AG04450 (cell line): ENCODE results near the gene ISG20L2. TPM values are rescaled to one million over a fixed set of nuclear protein-coding genes. Genes with fewer than 3 reads are reported as not detected.

ENCODE experiments used
- CTCF ChIA-PET: fragments of 300-600, 350-600 bp; formaldehyde crosslinking; extraction: SDS; loops from one replicate; lab custom pipeline; 2022; ENCODE audit warnings: antibody characterized with exemption, inconsistent platforms; lab: Charles Lee
- POLR2A ChIA-PET: fragments of 350-600 bp; formaldehyde crosslinking; extraction: SDS; loops from one replicate; lab custom pipeline; 2021; ENCODE audit warnings: antibody characterized with exemption, inconsistent platforms; lab: Yijun Ruan, JAX
- DNase-seq: peaks from one replicate; pipeline ENCODE4 v3.0.0-alpha.2; 2011; ENCODE audit warnings: low read depth, low spot score
- H3K27ac ChIP-seq: one replicate; pipeline ENCODE4 v1.5.1; 2012; ENCODE audit warnings: low read depth, low read length, control low read depth
- H3K27me3 ChIP-seq: one replicate; pipeline ENCODE4 v1.6.0; 2012; ENCODE audit warnings: low read length; ENCODE audit not compliant: control insufficient read depth, insufficient read depth
- H3K4me3 ChIP-seq: 2 replicates; pipeline ENCODE4 v1.5.1; 2011; ENCODE audit warnings: mild to moderate bottlenecking, low read depth, low read length, control low read depth
- H3K9me3 ChIP-seq: 2 replicates; pipeline ENCODE4 v1.5.1; 2012; ENCODE audit warnings: low read length; ENCODE audit not compliant: control insufficient read depth, insufficient read depth
- CTCF ChIP-seq: IDR thresholded peaks from 2 replicates; pipeline ENCODE4 v1.5.1; 2011; ENCODE audit warnings: low read depth, low read length, control low read depth, inconsistent platforms
- polyA plus RNA-seq: library from polyadenylated mRNA; depleted of rRNA; stranded (reverse); fragments of >200 nt; gene quantifications from 2 replicates; pipeline ENCODE4 v1.2.3, GENCODE V29; 2011

Gene ISG20L2
- polyA plus RNA-seq, 1 experiment: 25.6 TPM

DNA sequence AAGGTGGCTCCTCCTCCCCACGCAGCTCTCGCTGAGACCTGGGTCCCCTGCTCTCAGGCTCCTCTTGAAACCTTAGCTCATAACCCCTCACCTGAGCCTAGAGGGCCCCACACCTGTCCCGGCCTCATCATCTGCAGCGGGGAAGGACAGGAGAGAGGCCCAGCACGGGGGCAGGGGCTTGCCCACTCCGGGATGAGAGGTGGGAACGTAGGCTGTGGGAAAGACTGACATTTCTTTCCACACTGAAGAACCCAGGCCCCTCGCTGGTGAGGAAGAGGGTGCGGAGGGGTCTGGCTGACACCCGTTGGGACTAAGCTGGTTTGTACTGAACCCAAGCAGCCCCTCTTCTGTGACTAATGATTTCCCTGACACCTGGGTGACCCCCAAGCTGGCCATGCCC lies 37.4 kb downstream of the ISG20L2 start:
- TF ChIP-seq CTCF: no peak
- Histone ChIP-seq H3K27ac (no peak overlapping the region), H3K27me3 (no peaks in the 10 kb centered on the region), H3K9me3 (no peaks in the 10 kb centered on the region), H3K4me3 (no peak overlapping the region)
- ChIA-PET CTCF (interaction anchor here (0.5 to 13.6 kb wide), 8 partner anchors 9 to 169 kb away, joined by 4 to 616 read pairs (median 77); partner anchors contain the start of genes CRABP2, INSRR, ISG20L2 and METTL25B), POLR2A (interaction anchor here (0.6 to 3.9 kb wide), 3 partner anchors 15 to 59 kb away, joined by 3 to 37 read pairs (median 7); partner anchors contain the start of genes ISG20L2, METTL25B and NES)
- DNase-seq: no peak

DNA sequence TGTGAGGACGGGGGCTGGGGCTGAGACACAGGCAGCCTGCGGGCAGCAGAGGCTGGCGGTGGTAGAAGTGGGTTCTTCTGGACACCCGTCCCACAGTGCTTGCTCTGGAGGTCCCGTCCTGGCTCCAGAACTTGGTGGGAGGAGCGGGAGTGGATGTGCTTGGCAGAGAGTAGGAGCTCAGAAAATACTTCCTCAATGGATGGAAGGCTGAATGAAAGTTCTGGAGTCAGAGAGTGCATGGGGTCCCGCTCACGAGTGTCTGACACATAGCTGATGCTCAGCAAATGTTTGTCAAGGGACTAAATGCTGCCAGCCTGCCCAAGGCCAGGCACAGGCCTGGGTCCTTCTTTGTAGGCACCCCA lies 37.9 kb downstream of the ISG20L2 start:
- Histone ChIP-seq H3K4me3 (no peak overlapping the region), H3K27ac (no peak overlapping the region), H3K9me3 (no peaks in the 10 kb centered on the region), H3K27me3 (no peaks in the 10 kb centered on the region)
- CTCF ChIA-PET: interaction anchor here (0.5 to 13.6 kb wide), 16 partner anchors 10 to 238 kb away, joined by 3 to 616 read pairs (median 26); partner anchors contain the start of genes CRABP2, INSRR, ISG20L2 and METTL25B
- POLR2A ChIA-PET: interaction anchor here (2.5 to 3.9 kb wide), 3 partner anchors 15 to 36 kb away, joined by 7 to 37 read pairs (median 18); partner anchors contain the start of genes CRABP2, ISG20L2, METTL25B and NES
- DNase-seq: no peak
- no peak for TF ChIP-seq CTCF

DNA sequence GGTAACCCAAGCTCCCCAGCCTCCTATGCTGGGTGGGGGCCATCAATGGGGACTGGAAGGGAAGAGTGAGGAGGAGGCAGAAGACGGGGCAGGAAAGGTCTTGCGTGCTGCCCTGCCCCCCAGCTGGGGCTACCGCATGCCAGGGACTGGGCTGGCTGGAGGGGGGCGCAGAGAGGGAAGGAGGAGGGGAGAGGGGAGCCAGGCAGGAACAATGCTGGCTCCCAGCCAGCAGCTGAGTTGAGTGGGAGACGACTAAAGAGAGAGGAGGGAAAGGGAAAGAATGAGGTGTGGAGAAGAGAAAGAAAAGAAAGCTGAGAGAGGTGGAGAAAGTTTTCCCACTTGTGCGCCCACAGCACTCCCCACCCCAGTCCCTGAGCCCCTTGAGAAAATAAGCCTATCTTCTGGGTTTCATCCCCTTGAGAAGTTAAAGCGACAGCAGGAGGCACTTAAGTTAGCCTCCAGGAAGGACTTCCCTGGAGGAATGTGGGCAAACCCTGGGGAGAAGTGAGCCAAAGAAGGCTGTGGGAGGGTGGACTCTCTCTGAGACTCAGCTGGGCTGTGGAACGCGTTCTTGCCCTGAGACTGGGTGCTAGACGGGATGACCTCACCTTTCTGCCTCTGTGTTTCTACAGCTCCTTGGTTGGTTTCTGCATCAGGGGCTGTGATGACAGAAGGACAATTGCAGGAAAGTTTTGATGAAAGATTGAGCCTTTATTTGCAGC lies 38.5 kb downstream of the ISG20L2 start:
- no peak for DNase-seq
- Histone ChIP-seq H3K27me3 (no peaks in the 10 kb centered on the region), H3K9me3 (no peaks in the 10 kb centered on the region), H3K4me3 (peak overlapping the region; percentile 34; the same call in 1 of the 2 replicates), H3K27ac (no peak overlapping the region)
- CTCF ChIA-PET: interaction anchor here (0.5 to 13.6 kb wide), 44 partner anchors 10 to 298 kb away, joined by 3 to 616 read pairs (median 6); partner anchors contain the start of genes BCAN, CRABP2, HAPLN2 and INSRR
- TF ChIP-seq CTCF: no peak
- POLR2A ChIA-PET: interaction anchor here (1.1 to 3.9 kb wide), 5 partner anchors 14 to 78 kb away, joined by 3 to 37 read pairs (median 7); partner anchors contain the start of genes CRABP2, ISG20L2, METTL25B and NES

DNA sequence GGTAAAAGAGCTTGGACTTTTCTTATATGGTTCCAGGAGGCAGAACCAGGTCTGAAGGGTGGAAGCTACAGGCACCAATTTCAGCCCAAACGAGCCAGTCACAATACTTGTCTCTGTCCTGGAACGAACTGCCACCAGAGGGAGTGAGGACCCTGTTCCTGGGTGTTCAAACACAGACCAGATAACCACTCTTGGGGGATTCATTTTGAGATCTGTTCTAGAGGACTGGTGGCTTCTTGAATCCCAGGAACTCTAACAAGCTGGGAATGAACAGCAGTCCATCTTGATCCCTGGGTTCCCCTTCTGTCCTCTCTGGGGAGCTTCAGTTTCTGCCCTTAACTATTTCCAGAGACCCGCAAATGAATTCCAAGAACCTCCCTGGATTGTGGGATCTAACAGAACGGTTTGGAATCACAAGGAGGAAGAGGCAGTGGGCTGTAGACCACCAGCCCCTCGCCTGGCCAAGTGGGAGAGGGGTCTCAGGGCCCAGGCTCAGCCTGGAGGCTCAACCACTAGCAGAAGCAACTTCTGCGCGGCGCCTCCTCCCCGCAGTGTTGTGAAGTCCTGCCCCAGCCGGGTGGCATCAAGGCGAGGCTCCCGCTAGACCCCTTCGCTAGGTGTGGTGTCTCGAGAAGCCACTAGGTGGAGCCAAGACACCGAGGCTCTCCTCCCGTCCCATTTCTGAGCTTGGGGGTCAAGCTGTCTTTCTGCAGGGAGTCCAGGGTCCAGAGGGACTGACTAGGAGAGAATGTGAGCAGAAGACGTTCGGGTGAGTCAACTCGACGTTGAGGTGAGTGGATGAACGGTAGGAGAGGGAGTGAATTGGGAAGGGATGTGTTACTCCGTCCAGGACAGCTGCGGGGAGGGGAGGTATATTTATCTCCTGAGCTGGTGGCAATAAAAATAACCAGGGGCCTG lies 39.3 kb downstream of the ISG20L2 start:
- H3K9me3 ChIP-seq: no peaks in the 10 kb centered on the region
- H3K27me3 ChIP-seq: no peaks in the 10 kb centered on the region
- CTCF ChIA-PET: interaction anchor here (0.5 to 13.6 kb wide), 50 partner anchors 11 to 297 kb away, joined by 3 to 616 read pairs (median 5); partner anchors contain the start of genes BCAN, CRABP2, HAPLN2 and INSRR
- peak; percentile 65 for DNase-seq
- peak; percentile 93 for TF ChIP-seq CTCF
- no peak overlapping the region for H3K27ac ChIP-seq
- peak overlapping the region; percentile 44 for H3K4me3 ChIP-seq
- POLR2A ChIA-PET: interaction anchor here (0.6 to 3.9 kb wide), 6 partner anchors 13 to 79 kb away, joined by 3 to 37 read pairs (median 6); partner anchors contain the start of genes CRABP2, ISG20L2, METTL25B and NES
